ENCODE measurements around the gene TSEN15.
A peak's percentile ranks its signal among the peaks of the same experiment; 100 is the strongest.

Gene TSEN15

GRCh38 chr1:184051485-184052193 lies at the start of gene TSEN15:
Gene TSEN15 (plus strand): TSS chr1:184051730. CDS start chr1:184051756, 26 bp downstream.
- POLR2A ChIA-PET, result interaction anchor here (0.7 to 1.5 kb wide), 9 partner anchors 9 to 418 kb away, joined by 3 to 11 read pairs (median 3); partner anchors contain the start of genes ARPC5 and C1orf21
- Histone ChIP-seq H3K4me3 (ENCODE audit: low read depth, low read length) (peak within 1 kb of the TSS; percentile 96), H3K27ac (ENCODE audit: extremely low read depth, low read depth, low read length) (peak within 1 kb of the TSS; percentile 97), H3K4me1 (ENCODE audit: control insufficient read depth, insufficient read depth, low read length) (no peaks in the 10 kb centered on the region), H3K9me3 (ENCODE audit: control insufficient read depth, insufficient read depth, low read depth, low read length) (no peaks in the 10 kb centered on the region), H3K36me3 (ENCODE audit: control insufficient read depth in 2 of 2, insufficient read depth in 1 of 2, low read length in 2 of 2) (peaks cover 0 to 8% of the 10 kb centered on the region in 2 experiments; a peak in 1 of 3 replicates)
- CTCF ChIA-PET, result interaction anchor here (1.4 to 1.7 kb wide), 2 partner anchors 108 to 395 kb away, joined by 4 to 9 read pairs; no protein-coding TSS in a partner anchor
- peak; percentile 81 for TF ChIP-seq ZNF423 (tag by site-specific recombination; IDR thresholded peaks at IDR 0.05)
- peak; percentile 88 for TF ChIP-seq YY2 (tag by site-specific recombination; IDR thresholded peaks at IDR 0.05)
- peak; percentile 85 for TF ChIP-seq ZBTB8A (tag by site-specific recombination; IDR thresholded peaks at IDR 0.05)
- TF ChIP-seq ZNF664 (tag by site-specific recombination; IDR thresholded peaks at IDR 0.05), result no peak
- TF ChIP-seq ZNF140 (tag by site-specific recombination; IDR thresholded peaks at IDR 0.05), result no peak
- TF ChIP-seq ZNF449 (tag by site-specific recombination; IDR thresholded peaks at IDR 0.05), result peak; percentile 48; the same call in 1 of the 2 replicates
- TF ChIP-seq, protein P1, sequence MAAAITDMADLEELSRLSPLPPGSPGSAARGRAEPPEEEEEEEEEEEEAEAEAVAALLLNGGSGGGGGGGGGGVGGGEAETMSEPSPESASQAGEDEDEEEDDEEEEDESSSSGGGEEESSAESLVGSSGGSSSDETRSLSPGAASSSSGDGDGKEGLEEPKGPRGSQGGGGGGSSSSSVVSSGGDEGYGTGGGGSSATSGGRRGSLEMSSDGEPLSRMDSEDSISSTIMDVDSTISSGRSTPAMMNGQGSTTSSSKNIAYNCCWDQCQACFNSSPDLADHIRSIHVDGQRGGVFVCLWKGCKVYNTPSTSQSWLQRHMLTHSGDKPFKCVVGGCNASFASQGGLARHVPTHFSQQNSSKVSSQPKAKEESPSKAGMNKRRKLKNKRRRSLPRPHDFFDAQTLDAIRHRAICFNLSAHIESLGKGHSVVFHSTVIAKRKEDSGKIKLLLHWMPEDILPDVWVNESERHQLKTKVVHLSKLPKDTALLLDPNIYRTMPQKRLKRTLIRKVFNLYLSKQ (tag by site-specific recombination; IDR thresholded peaks at IDR 0.05; ENCODE audit: borderline replicate concordance), result no peak
- TF ChIP-seq ZNF341 (tag by site-specific recombination; IDR thresholded peaks at IDR 0.05; ENCODE audit: low read depth), result peak; percentile 89
- TF ChIP-seq ZNF585B (tag by site-specific recombination; IDR thresholded peaks at IDR 0.05), result no peak
- 0 out of 2 replicates have a peak, but pooled peaks have one; percentile 12 for TF ChIP-seq ZNF768 (tag by site-specific recombination; IDR thresholded peaks at IDR 0.05)
- TF ChIP-seq, protein P2, sequence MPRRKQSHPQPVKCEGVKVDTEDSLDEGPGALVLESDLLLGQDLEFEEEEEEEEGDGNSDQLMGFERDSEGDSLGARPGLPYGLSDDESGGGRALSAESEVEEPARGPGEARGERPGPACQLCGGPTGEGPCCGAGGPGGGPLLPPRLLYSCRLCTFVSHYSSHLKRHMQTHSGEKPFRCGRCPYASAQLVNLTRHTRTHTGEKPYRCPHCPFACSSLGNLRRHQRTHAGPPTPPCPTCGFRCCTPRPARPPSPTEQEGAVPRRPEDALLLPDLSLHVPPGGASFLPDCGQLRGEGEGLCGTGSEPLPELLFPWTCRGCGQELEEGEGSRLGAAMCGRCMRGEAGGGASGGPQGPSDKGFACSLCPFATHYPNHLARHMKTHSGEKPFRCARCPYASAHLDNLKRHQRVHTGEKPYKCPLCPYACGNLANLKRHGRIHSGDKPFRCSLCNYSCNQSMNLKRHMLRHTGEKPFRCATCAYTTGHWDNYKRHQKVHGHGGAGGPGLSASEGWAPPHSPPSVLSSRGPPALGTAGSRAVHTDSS (tag by site-specific recombination; IDR thresholded peaks at IDR 0.05), result peak; percentile 30; the same call in 1 of the 2 replicates
- TF ChIP-seq ZFP69B (tag by site-specific recombination; IDR thresholded peaks at IDR 0.05), result peak; percentile 57
- TF ChIP-seq ZNF785 (tag by site-specific recombination; IDR thresholded peaks at IDR 0.05), result peak; percentile 62
- peak; percentile 98 for TF ChIP-seq ZNF514 (tag by site-specific recombination; IDR thresholded peaks at IDR 0.05)
- TF ChIP-seq CTCF (tag by site-specific recombination; IDR thresholded peaks at IDR 0.05), result peak; percentile 54; the same call in 1 of the 2 replicates
- TF ChIP-seq ZNF174 (tag by site-specific recombination; IDR thresholded peaks at IDR 0.05), result no peak
- peak; percentile 17; the same call in 1 of the 2 replicates for TF ChIP-seq ZNF2 (tag by site-specific recombination; IDR thresholded peaks at IDR 0.05)
- TF ChIP-seq ZNF324 (tag by site-specific recombination; IDR thresholded peaks at IDR 0.05), result 0 out of 2 replicates have a peak, but pooled peaks have one; percentile 43
- TF ChIP-seq GLI2 (tag by site-specific recombination; IDR thresholded peaks at IDR 0.05; ENCODE audit: borderline replicate concordance, low read depth), result no peak
- no peak for TF ChIP-seq OVOL3 (tag by site-specific recombination; IDR thresholded peaks at IDR 0.05)
- peak; percentile 69 for TF ChIP-seq ZBTB6 (tag by site-specific recombination; IDR thresholded peaks at IDR 0.05)
- TF ChIP-seq ZNF114 (tag by site-specific recombination; IDR thresholded peaks at IDR 0.05), result no peak
- TF ChIP-seq ZNF223 (tag by site-specific recombination; IDR thresholded peaks at IDR 0.05), result no peak
- 0 out of 2 replicates have a peak, but pooled peaks have one; percentile 45 for TF ChIP-seq MYNN (tag by site-specific recombination; IDR thresholded peaks at IDR 0.05; ENCODE audit: borderline replicate concordance)
- no peak for TF ChIP-seq ZNF155 (tag by site-specific recombination; IDR thresholded peaks at IDR 0.05)
- TF ChIP-seq ZNF366 (tag by site-specific recombination; conservative IDR thresholded peaks at IDR 0.05), result no peak
- TF ChIP-seq ZXDB (tag by site-specific recombination; IDR thresholded peaks at IDR 0.05), result peak; percentile 63
- TF ChIP-seq KLF17 (tag by site-specific recombination; IDR thresholded peaks at IDR 0.05), result peak; percentile 81

All from HEK293 (cell line).